ENCODE measurements around the gene RASA3.
"Not testable (repeated sequence)": the region's sequence is repeated elsewhere in the genome, so short reads cannot be mapped to it uniquely, and the experiment has no call there.

Gene RASA3

DNA sequence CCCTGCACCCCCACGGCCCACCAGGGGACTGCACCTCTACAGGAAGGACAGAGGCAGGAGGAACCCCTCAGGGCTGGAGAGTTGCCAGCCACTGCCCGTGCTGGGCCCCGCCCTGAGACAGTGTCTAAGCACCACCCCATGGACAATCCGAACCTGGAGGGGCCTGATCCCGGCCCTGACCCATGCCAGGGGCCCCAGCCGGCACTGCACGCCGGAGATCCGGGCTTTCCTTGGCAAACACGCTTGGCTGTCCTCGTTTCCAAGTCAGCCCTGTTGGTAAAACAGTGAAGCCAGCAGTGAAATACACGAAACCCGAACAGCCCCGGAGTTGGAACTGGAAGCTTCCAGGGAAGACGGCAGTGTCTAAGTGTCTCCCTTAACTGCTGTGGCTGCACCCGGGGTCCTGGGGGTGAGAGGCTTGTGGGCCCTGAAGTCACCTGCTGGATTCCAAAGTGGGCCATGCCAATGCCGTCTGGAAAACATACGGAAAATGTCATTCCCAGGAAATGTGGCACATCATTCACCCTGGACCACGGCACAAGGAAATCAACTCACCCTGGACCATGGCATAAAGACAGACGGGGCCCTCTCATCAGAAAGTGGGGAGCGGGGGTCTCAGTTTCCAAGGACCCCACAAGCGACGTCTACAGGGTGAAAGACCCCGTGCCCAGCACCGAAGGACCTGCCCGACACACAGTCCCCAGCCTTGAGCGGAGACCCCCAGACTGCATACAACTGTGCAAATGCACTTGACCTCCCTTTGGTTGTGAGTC is 30.9 kb downstream of the RASA3 start:
- DNase-seq (ENCODE audit: low spot score) = no peak

DNA sequence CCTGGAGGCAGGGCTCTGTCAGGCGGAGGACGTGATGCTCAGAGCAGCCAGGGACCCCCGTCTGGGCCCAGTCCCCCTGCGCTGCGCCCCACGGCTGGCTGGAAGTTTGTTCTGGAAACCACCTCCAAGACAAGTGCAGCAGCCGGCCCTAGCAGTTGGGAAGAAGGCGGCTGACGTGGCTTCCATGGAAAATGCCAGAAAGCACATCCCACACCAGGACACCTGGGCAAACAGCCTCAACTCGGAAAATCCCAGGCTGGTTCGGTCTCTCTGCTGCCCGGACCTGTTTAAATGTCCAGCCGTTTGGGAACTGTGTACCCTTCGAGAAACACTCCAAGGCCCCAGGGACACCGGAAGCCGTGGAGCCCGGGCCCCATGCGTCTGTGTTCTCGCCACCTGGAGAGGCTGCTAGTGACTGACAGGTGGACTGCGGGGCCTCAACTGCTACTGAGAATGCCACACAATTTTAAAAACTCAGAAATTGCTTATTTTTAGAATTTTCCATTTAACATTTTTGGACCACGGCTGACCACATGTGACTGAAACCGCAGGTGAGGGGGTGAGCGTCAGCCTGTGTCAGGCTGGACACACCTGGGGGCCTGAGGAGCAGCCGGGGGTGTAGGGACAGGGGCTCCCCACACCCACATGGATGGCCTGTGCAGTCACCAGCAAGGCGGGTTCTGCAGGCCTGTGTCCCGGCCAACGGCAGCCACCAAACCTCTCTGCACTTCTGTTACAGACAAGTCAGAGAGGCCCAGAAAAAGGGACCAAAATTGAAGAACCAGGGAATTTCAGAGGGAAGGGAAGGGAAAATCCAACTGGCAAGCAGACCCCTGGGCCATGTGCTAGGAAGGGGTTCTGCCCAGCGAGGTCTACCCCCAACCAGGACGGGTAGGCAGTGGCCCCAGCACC is 31.7 kb downstream of the RASA3 start:
- DNase-seq (ENCODE audit: low spot score) = no peak

DNA sequence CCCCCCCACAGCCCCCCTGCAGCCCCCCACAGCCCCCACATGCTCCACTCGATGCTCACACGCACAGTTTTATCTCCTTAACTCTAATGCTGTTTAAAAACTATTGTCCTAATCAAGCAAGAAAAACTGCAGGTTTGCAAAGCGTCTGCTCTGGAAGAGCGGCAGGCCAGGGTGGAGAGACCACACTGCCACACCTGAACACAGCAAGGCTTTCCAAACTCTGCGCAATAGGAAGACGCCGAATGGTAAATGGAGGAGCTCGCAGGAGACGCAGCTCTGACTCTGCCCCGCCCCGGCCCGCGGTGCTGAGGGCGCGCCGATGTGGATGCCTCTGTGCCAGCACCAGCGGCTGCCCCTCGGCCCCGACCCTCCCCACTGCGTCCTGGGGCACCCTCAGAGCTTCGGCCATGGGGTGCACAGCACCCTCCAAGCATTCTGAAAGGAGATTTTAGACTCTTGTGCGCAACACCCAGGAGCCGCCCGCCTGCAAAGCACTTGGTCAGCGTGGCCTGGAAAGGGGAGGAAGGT is 32.4 kb downstream of the RASA3 start:
- no peak for DNase-seq (ENCODE audit: low spot score)

DNA sequence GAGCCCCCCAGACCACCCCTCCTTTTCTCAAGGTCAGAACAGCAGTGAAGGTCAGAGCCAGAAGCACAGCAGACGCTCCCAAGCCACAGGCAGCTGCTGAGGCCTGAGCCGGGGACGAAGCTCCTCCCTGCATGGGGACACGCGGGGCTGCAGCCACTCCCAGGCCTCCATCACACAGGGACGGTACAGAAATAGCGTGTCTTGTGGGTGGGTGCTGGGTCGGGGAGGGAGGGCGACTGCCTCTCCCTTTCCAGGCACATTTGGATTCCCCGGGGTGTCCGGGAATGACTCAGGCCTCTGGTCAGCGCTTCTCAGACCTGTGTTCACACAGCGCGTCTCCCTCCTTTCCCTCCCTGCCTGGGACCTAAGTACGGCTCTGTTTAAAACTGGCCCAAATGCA is 33.2 kb downstream of the RASA3 start:
- DNase-seq (ENCODE audit: low spot score) = no peak

DNA sequence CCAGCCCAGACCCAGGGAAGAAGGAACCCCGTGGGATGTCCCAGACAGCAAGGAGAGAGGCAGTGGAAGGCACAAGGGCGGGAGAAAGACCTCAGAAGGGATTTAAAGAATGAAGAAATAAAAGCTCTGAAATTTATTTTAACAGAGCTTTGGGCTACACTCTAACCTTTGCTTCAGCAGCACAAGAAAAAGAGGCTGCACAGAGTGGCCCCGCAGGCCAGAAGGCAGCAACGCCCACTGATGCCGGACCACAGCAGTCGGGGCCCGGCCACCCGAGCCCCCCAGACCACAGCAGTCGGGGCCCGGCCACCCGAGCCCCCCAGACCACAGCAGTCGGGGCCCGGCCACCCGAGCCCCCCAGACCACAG is 33.8 kb downstream of the RASA3 start:
- DNase-seq (ENCODE audit: low spot score) = not testable (repeated sequence)

DNA sequence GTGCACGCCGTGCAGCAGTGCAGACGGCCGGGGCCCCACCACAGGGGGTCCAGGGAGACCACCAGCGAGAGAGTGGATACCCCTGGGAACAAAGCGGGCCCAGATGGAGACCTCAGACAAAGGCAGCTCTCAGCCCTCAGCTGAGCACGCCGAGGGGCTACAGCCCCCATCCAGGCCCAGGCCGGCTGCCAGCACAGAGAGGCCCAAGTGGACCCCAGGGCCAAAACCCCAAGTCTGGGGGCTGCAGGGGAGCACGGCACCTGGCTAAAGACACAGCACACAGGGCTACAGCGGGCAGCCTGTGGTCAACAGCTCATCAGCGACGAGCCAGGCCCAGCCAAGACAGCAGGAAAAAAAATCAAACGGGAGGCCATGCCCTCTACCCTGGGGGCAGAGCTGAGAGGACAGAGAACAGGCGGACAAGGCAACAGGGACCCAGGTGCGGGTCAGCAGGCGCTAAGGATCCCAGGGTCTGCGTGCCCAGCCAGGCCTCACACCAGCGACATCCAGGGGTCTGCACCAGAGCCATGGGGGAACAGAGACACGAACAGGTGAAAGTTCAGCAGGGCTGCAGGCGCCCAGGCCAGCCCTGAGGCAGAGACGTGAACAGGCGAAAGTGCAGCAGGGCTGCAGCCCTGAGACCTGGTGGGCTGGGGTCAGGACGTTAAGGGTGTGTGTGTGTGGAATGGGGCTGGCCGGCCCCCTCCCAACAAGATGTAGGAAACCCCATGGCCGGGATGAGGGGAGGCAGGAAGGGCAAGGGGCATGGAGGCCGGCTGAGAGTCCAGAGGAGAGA is 34.3 kb downstream of the RASA3 start:
- DNase-seq (ENCODE audit: low spot score) = no peak

DNA sequence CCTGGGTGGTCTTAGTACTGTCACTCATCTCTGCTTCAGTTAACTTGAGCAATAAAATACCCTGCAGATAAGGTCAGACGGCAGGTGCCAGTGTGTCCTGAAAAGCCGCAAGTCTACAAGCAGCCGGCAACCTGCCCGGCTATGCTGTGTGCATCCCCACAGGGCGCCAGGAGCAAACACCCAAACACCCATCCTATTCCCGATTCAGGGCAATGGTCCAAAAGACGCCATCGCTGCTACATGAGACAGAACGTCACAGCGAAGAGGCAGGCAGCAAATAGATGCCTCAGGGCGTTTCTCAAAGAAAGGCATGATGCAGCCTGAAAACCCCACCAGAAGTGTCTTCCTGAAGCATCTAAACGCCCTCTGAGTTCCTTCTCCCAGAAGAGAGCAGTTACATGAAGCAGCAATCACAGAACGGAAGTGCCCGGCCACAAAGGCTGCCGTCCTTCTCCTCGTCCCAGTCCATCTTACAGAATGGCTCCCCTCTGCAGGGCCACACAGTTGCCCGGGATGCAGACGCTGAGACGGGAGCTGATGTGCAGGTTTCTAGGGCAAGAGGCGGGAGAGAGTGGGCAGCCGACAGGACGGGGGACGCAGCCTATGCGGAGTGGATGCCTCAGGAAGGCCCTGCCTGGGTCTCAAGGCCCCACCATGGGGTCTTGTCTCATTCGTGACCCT is 35.1 kb downstream of the RASA3 start:
- no peak for DNase-seq (ENCODE audit: low spot score)

DNA sequence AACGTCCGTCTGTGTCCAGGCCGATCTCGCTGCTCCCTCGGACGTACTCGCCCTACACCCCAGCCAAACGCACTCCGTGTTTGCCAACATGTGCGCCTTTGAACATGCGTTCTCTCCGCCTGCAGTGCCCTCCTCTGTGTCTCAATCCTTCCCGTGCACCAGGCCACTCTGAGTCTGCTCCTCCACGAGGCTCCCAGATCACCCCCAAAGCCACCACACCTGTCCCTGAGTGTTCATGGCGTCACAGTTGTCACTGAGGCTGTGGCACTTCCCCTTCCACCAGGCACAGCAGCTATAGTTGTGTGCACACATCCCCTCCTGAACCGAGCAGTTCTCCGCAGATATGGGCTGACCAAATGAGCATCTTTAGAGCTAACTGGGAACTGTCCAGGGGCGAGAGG is 35.6 kb downstream of the RASA3 start:
- DNase-seq (ENCODE audit: low spot score) = no peak

DNA sequence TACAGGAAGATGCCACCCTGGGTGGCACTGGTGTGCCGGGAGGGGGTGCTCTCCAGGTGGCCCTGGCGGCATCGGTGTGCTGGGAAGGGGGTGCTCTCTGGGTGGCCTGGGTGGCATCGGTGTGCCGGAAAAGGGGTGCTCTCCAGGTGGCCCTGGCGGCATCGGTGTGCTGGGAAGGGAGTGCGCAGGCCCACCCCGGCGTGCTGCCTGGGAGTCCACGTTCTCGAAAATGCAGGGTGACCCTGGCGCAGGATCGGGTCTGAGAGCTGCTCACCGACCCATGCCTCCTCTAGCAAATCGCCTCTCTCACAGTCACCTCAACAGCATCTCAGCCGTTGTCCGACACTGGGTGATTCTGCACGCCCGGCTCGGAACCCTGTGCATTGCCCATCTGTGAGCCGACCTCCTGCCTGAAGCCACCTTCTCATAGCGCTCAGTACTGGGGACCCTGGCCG is 36.4 kb downstream of the RASA3 start:
- DNase-seq (ENCODE audit: low spot score) = no peak

DNA sequence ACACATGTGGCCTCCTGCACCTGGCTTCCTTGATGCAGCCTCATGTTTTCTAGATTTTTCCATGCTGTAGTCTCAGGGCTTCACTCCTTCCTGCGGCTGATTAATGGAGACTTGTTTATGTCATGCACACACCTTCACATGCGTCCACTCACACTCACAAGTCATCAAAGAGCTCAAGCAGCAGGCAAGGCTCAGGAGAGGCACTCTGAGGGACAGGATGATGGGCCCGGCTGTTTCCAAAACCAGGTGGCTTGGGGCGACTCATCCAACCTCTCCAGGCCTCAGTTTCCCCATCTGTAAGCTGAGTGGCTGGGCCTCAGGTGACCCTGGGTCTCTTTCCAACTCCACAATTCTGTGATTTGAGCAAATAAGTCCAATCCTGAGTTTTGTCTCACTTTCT is 36.9 kb downstream of the RASA3 start:
- no peak for DNase-seq (ENCODE audit: low spot score)

DNA sequence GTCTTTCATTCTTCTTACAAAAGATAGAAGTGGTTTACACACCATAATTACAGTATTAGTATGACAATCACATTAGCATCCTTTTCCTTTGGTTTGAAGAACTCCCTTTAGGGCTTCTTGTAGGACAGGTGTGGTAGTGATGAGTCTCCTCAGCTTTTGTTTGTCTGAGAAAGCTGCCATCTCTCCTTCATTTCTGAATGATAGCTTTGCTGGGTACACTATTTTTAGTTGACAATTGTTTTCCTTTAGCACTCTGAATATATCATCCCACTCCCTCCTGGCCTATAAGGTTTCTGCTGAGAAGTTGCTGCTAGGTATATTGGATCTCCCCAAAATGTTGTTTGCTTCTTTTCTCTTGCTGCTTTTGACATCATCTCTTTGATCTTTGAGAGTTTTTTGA is 39.3 kb downstream of the RASA3 start:
- DNase-seq (ENCODE audit: low spot score) = no peak

DNA sequence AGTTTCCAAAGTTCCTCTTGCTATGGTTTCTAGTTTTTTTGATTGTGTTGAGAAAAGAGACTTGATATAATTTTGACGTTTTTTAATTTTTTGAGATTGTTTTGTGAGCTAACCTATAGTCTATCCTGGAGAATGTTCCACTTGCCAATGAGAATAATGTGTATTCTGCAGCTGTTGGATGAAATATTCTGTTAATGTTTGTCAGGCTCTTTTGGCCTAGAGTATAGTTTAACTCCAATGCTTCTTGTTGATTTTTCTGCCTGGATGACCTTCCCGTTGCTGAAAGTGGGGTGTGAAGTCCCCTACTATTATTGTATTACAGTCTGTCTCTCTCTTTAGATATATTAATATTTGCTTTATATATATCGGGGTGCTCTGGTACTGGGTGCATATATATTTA is 40.0 kb downstream of the RASA3 start:
- DNase-seq (ENCODE audit: low spot score) = no peak

DNA sequence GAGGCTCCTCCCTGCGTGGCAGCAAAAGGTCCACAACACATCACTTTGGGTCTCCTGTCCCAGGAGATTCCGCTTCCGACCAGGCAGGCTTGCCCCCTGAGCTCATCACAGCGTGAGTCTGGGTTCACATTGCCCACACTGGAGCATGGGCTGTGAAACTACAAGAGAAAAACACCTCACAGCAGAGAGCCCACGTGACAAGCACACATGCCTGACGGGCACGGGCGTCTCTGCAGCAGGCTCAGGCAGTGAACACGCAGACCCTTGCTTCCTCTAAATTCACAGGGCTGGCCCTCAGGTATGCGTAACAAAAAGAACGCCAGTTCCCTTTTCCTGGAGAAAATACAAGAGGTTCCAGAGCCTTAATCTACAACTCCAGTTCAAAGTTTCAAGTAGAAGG is 41.9 kb downstream of the RASA3 start:
- DNase-seq (ENCODE audit: low spot score) = no peak

DNA sequence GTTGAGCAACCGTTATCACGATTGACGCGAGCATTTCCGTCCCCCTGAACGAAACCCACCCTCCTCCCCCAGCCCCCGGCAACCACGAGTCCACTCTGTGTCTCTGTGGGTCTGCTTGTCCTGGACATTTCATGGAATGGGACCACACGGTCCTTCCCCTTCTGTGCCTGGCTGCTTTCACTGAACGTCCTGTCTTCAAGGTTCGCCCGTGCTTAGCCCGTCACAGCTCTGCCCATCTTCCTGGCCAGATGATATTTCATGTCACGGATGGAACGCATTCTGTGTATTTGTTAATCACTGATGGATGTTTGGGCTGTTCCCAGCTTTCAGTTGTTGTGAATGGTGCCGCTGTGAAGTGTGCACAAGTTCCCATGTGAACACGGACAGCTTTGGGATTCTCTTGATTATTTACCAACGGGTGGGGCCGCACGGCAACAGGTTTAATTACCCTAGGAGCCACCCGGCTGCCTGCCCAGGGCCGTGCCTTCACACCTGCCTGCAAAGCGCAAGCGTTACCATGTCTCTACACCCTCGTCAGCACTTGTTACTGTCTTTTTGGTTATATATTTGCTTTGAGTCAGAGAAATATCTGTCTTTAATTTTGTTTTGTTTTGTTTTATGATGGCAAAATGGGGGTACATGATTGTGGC is 42.5 kb downstream of the RASA3 start:
- no peak for DNase-seq (ENCODE audit: low spot score)

DNA sequence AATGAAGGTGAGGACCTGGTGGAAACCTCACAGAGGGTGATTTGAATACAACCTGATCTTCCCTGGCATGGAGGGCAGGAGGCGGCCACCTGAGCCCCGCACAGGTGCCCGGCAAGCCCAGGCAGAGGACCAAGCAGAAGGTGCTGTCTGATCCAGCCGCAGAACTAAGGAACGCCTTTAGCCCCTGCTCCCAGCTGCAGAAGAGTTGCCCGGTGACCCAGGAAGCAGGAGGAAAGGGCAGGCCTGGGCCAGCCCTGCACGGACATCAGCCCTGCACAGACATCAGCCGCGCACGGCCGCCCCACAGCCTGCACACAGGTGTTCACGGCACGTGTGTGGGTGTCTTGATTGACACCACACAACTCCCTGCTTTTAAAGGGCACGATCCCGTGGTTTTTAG is 43.1 kb downstream of the RASA3 start:
- DNase-seq (ENCODE audit: low spot score) = no peak

DNA sequence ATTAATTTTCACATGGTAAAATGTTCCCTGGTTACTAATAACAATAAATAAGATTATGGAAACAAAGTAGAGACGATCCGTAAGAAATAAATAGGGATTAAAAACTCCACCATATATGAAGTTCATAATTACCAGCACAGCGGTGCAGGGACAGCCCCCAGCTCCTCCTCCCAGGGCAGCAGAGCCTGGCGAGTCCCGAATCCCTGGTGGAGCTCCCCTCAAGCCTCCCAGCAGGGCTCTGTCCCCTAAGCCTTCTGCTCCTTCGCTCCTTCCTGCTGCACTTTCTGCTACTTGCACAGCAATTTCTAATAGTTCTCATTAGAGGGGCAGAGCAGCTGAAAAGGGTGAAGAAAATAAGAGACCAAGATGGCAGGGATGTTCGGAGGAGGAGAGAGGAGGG is 43.6 kb downstream of the RASA3 start:
- DNase-seq (ENCODE audit: low spot score) = no peak

DNA sequence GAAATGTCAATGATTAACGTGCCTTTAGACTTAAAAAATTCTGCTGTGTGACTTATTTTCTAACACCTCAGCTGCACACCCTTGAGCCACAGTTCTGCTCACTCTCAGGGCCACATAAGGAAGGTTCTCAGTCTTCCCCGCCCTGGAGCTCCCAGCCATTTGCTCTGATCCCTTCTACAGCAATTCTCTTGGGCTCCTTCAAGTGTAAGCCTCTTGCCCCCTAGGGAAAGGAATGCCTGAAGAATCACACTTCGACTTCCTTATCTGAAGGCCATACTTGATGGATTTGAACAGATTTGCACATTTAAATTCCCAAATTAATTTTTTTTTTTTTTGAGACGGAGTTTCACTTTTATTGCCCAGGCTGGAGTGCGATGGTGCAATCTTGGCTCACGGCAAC is 44.2 kb downstream of the RASA3 start:
- DNase-seq (ENCODE audit: low spot score) = no peak

DNA sequence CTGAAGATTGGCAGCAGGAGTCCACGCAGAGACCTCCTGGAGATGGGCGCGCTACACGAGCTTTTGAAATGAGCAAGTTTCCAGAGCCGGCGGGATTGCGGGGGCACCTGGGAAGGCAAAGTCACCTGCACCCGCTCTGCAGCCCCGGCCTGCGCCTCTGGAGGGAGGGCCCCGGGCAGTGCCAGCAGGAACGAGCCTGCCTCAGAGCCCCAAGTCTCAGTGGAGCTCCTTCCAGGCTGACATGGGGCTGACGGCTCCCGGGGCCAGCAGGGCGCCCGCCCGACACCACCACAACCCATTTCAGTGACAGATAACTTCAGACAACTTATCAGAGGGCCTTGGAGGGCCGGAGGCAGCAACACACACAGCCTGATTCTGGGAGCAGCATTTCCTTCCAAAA is 45.0 kb downstream of the RASA3 start:
- DNase-seq (ENCODE audit: low spot score) = no peak

DNA sequence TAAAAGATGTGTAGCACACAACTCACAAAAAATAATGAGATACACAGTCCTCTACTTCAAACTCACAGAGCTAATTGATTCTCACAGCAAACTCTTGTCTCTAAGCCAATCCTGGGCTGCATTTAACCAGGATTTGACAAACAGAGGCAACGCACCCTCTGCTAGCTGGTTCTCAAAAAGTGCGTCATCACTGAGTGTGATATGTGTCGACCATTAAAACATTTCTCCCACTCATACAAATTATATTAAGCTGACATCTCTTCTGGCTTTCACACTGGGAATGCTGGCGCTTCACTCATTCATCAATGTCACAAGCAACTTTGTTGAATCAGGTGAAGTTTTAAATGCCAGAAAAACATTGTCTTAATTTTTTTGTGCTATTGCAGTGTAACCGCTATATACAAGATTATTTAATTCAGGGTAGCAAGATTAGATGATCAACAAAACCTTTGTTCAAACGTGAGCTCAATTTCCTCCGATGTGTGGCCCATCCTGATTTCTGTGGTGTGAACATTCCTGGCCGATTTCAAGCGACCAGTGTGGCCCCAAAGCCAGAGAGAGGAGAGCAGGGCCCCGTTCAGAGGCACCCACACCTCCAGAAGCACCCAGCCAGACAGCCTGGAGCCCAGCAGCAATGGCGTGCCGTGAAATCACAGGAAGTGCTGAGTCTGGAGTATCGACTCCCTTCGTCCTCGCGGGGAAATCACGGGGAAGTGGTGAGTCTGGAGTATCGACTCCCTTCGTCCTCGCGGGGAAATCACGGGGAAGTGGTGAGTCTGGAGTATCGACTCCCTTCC is 49.4 kb downstream of the RASA3 start:
- no peak for DNase-seq (ENCODE audit: low spot score)
